HepG2 (cell line): Measurements from ENCODE around the gene CKS1B.

Experiments
- BHLHE40 ChIP-seq: IDR thresholded peaks from 2 replicates; pipeline ENCODE4 v1.6.1; 2011; ENCODE audit warnings: low read length, improper control_type of control experiment
- BRCA1 ChIP-seq: sonication (generic); formaldehyde crosslinking; IDR thresholded peaks from 2 replicates; pipeline ENCODE4 v1.4.0; 2020; ENCODE audit warnings: missing genetic modification reagents
- CTCF ChIP-seq: sonication (generic); formaldehyde crosslinking; IDR thresholded peaks from 2 replicates; pipeline ENCODE4 v1.5.0; 2020; ENCODE audit warnings: mild to moderate bottlenecking, missing genetic modification reagents, moderate library complexity
- RFX5 ChIP-seq: IDR thresholded peaks from 2 replicates; pipeline ENCODE4 v1.6.1; 2011; ENCODE audit warnings: low read depth, low read length, improper control_type of control experiment
- TBL1XR1 ChIP-seq: fragments of 150-350 bp; IDR thresholded peaks from 2 replicates; pipeline ENCODE4 v1.6.1; 2014; ENCODE audit warnings: borderline replicate concordance, low read length; ENCODE audit not compliant: partially characterized antibody
- ZMYM4 ChIP-seq: sonication (generic); formaldehyde crosslinking; IDR thresholded peaks from 2 replicates; pipeline ENCODE4 v1.8.1; 2023; ENCODE audit warnings: mild to moderate bottlenecking, missing genetic modification reagents
- ZNF335 ChIP-seq: sonication (generic); formaldehyde crosslinking; IDR thresholded peaks from 2 replicates; pipeline ENCODE4 v1.4.0; 2020; ENCODE audit warnings: missing genetic modification reagents
- ZNF350 ChIP-seq: sonication (generic); formaldehyde crosslinking; IDR thresholded peaks from 2 replicates; pipeline ENCODE4 v1.4.0; 2020; ENCODE audit warnings: mild to moderate bottlenecking, low read depth, missing genetic modification reagents, borderline replicate concordance
- ZNF564 ChIP-seq: sonication (generic); formaldehyde crosslinking; IDR thresholded peaks from 2 replicates; pipeline ENCODE4 v1.8.1; 2023; ENCODE audit warnings: mild to moderate bottlenecking, missing genetic modification reagents
- ZNF710 ChIP-seq: sonication (generic); formaldehyde crosslinking; IDR thresholded peaks from 2 replicates; pipeline ENCODE4 v1.5.0; 2020; ENCODE audit warnings: mild to moderate bottlenecking, missing genetic modification reagents, borderline replicate concordance
- TF ChIP-seq, protein P1 (sequence below): sonication (generic); formaldehyde crosslinking; IDR thresholded peaks from 2 replicates; pipeline ENCODE4 v1.5.0; 2020; ENCODE audit warnings: missing genetic modification reagents
- TF ChIP-seq, protein P2 (sequence below): IDR thresholded peaks from 2 replicates; pipeline ENCODE4 v1.6.1; 2016
- TF ChIP-seq, protein P3 (sequence below), 2 experiments: sonication (generic) in 1 of 2; formaldehyde crosslinking in 1 of 2; IDR thresholded peaks; 2 replicates each; pipeline versions ENCODE4 v1.5.1 to v1.6.1; 2011 to 2020; ENCODE audit warnings: borderline replicate concordance in 1 of 2, low read depth in 1 of 2, low read length in 1 of 2, mild to moderate bottlenecking in 1 of 2, missing genetic modification reagents in 1 of 2, moderate library complexity in 1 of 2

GRCh38 chr1:154974102-154974807 is at the start of gene CKS1B:
- peak; percentile 60; the same call in 1 of the 2 replicates for TF ChIP-seq ZNF564
- TF ChIP-seq ZMYM4 (CRISPR knock-in tag) = no peak
- no peak; the same call in 1 of the 2 replicates for TF ChIP-seq ZNF710 (CRISPR knock-in tag)
- TF ChIP-seq CTCF = no peak
- TF ChIP-seq BRCA1 (CRISPR knock-in tag) = no peak
- TF ChIP-seq BHLHE40 = peak; percentile 38; the same call in 1 of the 2 replicates
- no peak for TF ChIP-seq TBL1XR1
- TF ChIP-seq, protein P1, sequence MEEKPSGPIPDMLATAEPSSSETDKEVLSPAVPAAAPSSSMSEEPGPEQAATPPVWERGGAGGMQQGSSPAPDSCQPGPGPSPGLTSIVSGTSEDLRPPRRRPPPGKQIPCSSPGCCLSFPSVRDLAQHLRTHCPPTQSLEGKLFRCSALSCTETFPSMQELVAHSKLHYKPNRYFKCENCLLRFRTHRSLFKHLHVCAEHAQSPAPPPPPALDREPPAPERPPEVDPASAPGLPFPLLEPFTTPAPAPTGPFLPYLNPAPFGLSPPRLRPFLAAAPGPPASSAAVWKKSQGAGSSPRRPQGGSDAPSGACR (CRISPR knock-in tag) = no peak; the same call in 1 of the 2 replicates
- TF ChIP-seq ZNF335 (CRISPR knock-in tag) = no peak; the same call in 1 of the 2 replicates
- TF ChIP-seq, protein P2, sequence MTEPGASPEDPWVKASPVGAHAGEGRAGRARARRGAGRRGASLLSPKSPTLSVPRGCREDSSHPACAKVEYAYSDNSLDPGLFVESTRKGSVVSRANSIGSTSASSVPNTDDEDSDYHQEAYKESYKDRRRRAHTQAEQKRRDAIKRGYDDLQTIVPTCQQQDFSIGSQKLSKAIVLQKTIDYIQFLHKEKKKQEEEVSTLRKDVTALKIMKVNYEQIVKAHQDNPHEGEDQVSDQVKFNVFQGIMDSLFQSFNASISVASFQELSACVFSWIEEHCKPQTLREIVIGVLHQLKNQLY = 0 out of 2 replicates have a peak, but pooled peaks have one; percentile 19
- peak; percentile 70 for TF ChIP-seq RFX5
- no peak; the same call in 1 of the 2 replicates for TF ChIP-seq ZNF350 (CRISPR knock-in tag)
- TF ChIP-seq, protein P3, sequence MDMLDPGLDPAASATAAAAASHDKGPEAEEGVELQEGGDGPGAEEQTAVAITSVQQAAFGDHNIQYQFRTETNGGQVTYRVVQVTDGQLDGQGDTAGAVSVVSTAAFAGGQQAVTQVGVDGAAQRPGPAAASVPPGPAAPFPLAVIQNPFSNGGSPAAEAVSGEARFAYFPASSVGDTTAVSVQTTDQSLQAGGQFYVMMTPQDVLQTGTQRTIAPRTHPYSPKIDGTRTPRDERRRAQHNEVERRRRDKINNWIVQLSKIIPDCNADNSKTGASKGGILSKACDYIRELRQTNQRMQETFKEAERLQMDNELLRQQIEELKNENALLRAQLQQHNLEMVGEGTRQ (IDR thresholded peaks at IDR 0.05; ENCODE audit: low read depth, low read length) = no peak
- TF ChIP-seq, protein P3 (CRISPR knock-in tag; IDR thresholded peaks at IDR 0.05; ENCODE audit: borderline replicate concordance) = 0 out of 2 replicates have a peak, but pooled peaks have one; percentile 16
